Body of pancreas (tissue), 4 donors: Measurements from ENCODE around the gene KIRREL3.

Source experiments
- POLR2A ChIP-seq, 3 donors: fragments of 450-650 bp; IDR thresholded peaks; one replicate each; pipeline ENCODE4 v1.6.1; 2016; ENCODE audit warnings: antibody characterized with exemption in 3 of 3, mild to moderate bottlenecking in 2 of 3
- TF ChIP-seq, protein P1 (sequence below), 7 experiments: fragments of 450-650 bp in 4 of 7; fragments of 200-600 bp in 3 of 7; sonication (generic) in 3 of 7; IDR thresholded peaks; one replicate each; pipeline ENCODE4 v1.5.1; 2016 to 2019; ENCODE audit warnings: antibody characterized with exemption in 7 of 7

GRCh38 chr11:126502982-126503381, 497.6 kb downstream of the KIRREL3 start:
- TF ChIP-seq, protein P1, sequence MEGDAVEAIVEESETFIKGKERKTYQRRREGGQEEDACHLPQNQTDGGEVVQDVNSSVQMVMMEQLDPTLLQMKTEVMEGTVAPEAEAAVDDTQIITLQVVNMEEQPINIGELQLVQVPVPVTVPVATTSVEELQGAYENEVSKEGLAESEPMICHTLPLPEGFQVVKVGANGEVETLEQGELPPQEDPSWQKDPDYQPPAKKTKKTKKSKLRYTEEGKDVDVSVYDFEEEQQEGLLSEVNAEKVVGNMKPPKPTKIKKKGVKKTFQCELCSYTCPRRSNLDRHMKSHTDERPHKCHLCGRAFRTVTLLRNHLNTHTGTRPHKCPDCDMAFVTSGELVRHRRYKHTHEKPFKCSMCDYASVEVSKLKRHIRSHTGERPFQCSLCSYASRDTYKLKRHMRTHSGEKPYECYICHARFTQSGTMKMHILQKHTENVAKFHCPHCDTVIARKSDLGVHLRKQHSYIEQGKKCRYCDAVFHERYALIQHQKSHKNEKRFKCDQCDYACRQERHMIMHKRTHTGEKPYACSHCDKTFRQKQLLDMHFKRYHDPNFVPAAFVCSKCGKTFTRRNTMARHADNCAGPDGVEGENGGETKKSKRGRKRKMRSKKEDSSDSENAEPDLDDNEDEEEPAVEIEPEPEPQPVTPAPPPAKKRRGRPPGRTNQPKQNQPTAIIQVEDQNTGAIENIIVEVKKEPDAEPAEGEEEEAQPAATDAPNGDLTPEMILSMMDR (IDR thresholded peaks at IDR 0.05) = no peak
- TF ChIP-seq POLR2A (IDR thresholded peaks at IDR 0.05) = no peak
